ENCODE data around the gene GAK.
A peak's percentile ranks its signal among the peaks of the same experiment; 100 is the strongest.
"Not testable (repeated sequence)": the region's sequence is repeated elsewhere in the genome, so short reads cannot be mapped to it uniquely, and the experiment has no call there.

GAK gene

GRCh38 chr4:952881-953573 lies 20.9 kb upstream of the GAK start:
- DNase-seq, result no peak

- DNase-seq, result no peak
Observed at GRCh38 chr4:951594-952468, 19.7 kb upstream of the GAK start.

- DNase-seq, result no peak
Observed at GRCh38 chr4:951186-951585, 19.1 kb upstream of the GAK start.

GRCh38 chr4:950136-951020 lies 18.3 kb upstream of the GAK start:
- DNase-seq, result no peak

GRCh38 chr4:949656-950055 lies 17.5 kb upstream of the GAK start:
- no peak for DNase-seq

GRCh38 chr4:948936-949300 lies 16.8 kb upstream of the GAK start:
- no peak for DNase-seq

- DNase-seq, result no peak
Observed at GRCh38 chr4:948101-948935, 16.2 kb upstream of the GAK start.

GRCh38 chr4:947491-947971 lies 15.4 kb upstream of the GAK start:
- DNase-seq, result no peak

- DNase-seq, result no peak
Observed at GRCh38 chr4:946517-947471, 14.7 kb upstream of the GAK start.

- DNase-seq, result no peak
Observed at GRCh38 chr4:946103-946450, 14.0 kb upstream of the GAK start.

- no peak for DNase-seq
Observed at GRCh38 chr4:945274-946102, 13.4 kb upstream of the GAK start.

- DNase-seq, result not testable (repeated sequence)
Observed at GRCh38 chr4:939508-939907, 7.4 kb upstream of the GAK start.

- no peak for DNase-seq
Observed at GRCh38 chr4:932713-933070, 576 bp upstream of the GAK start.

- peak; percentile 51 for DNase-seq
Observed at GRCh38 chr4:931194-931959, 739 bp downstream of the GAK start.

- DNase-seq, result no peak
Observed at GRCh38 chr4:930827-931193, 1.3 kb downstream of the GAK start.

- peak; percentile 18 for DNase-seq
Observed at GRCh38 chr4:930028-930551, 2.0 kb downstream of the GAK start.

- no peak for DNase-seq
Observed at GRCh38 chr4:929096-929765, 2.9 kb downstream of the GAK start.

GRCh38 chr4:927566-927965 lies 4.5 kb downstream of the GAK start:
- not testable (repeated sequence) for DNase-seq

GRCh38 chr4:926538-926937 lies 5.6 kb downstream of the GAK start:
- DNase-seq, result no peak

All from CD4-positive, alpha-beta T cell treated with Interleukin-21 for 1 hour (primary cell).